ENCODE results near the gene OSBPL10.

OSBPL10 gene

DNA sequence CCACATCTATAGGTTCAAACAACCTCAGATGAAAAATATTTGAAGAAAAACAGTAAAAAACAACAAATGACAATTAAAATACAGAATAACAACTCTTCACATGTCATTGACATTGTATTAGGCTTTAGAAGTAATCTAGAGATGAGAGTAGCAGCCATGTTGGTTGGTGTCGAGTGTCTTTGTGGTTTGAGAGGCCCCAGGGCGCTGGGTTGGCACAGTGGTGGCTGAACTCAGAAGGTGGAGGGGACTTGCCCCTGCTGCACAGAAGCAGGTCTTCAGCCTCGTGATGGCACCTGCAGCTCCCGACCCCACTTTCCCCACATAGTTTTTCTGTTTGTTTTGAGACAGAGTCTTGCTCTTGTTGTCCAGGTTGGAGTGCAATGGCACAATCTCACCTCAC, 187.2 kb downstream of the OSBPL10 start:
- Histone ChIP-seq H4K20me1 (ENCODE audit: insufficient read depth, low read length) (no peaks in the 10 kb centered on the region), H3K4me1 (ENCODE audit: low read length) (no peaks in the 10 kb centered on the region), H3K9me3 (ENCODE audit: insufficient read depth, low read length) (no peaks in the 10 kb centered on the region), H3K4me3 (ENCODE audit: low read length) (no peak overlapping the region), H3K9ac (ENCODE audit: low read length) (no peak overlapping the region), H3K27ac (ENCODE audit: low read length) (no peak overlapping the region), H2AFZ (ENCODE audit: low read depth, low read length) (no peak overlapping the region), H3K4me2 (ENCODE audit: low read length) (no peak overlapping the region), H3K79me2 (ENCODE audit: low read length) (no peaks in the 10 kb centered on the region), H3K36me3 (replicated peaks; ENCODE audit: low read depth, low read length) (peaks cover 3% of the 10 kb centered on the region), H3K27me3 (ENCODE audit: low read depth, low read length) (no peaks in the 10 kb centered on the region)
- TF ChIP-seq EZH2phosphoT487 (IDR thresholded peaks at IDR 0.05; ENCODE audit: low read depth) = no peak
- TF ChIP-seq CTCF (IDR thresholded peaks at IDR 0.05; ENCODE audit: low read depth, low read length) = no peak

DNA sequence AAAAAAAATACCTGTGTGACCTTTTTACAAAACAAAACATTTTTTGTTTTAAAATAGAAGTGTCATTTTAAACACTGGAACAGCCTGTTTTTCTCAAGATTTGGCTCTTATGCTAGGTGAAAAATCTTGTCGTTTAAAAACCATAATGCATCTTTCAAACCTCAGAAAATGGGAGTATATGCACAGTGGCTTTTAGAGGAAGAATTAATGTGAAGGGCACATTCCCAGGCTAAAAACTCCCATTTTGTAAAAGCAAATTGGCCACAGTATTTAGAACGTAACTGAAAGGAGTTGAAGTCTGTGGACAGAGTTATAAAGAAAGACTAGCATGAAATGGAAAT, 190.0 kb downstream of the OSBPL10 start:
- H3K27me3 ChIP-seq (ENCODE audit: low read depth, low read length) = no peaks in the 10 kb centered on the region
- TF ChIP-seq EZH2phosphoT487 (IDR thresholded peaks at IDR 0.05; ENCODE audit: low read depth) = no peak
- no peak for TF ChIP-seq CTCF (IDR thresholded peaks at IDR 0.05; ENCODE audit: low read depth, low read length)
- H3K79me2 ChIP-seq (ENCODE audit: low read length) = no peaks in the 10 kb centered on the region
- no peak overlapping the region for H3K4me3 ChIP-seq (ENCODE audit: low read length)
- peaks cover 8% of the 10 kb centered on the region for H3K4me1 ChIP-seq (ENCODE audit: low read length)
- H3K9me3 ChIP-seq (ENCODE audit: insufficient read depth, low read length) = no peaks in the 10 kb centered on the region
- no peaks in the 10 kb centered on the region for H4K20me1 ChIP-seq (ENCODE audit: insufficient read depth, low read length)
- no peak overlapping the region for H3K27ac ChIP-seq (ENCODE audit: low read length)
- H2AFZ ChIP-seq (ENCODE audit: low read depth, low read length) = no peak overlapping the region
- peaks cover 3% of the 10 kb centered on the region for H3K36me3 ChIP-seq (replicated peaks; ENCODE audit: low read depth, low read length)
- H3K9ac ChIP-seq (ENCODE audit: low read length) = no peak overlapping the region
- H3K4me2 ChIP-seq (ENCODE audit: low read length) = no peak overlapping the region

DNA sequence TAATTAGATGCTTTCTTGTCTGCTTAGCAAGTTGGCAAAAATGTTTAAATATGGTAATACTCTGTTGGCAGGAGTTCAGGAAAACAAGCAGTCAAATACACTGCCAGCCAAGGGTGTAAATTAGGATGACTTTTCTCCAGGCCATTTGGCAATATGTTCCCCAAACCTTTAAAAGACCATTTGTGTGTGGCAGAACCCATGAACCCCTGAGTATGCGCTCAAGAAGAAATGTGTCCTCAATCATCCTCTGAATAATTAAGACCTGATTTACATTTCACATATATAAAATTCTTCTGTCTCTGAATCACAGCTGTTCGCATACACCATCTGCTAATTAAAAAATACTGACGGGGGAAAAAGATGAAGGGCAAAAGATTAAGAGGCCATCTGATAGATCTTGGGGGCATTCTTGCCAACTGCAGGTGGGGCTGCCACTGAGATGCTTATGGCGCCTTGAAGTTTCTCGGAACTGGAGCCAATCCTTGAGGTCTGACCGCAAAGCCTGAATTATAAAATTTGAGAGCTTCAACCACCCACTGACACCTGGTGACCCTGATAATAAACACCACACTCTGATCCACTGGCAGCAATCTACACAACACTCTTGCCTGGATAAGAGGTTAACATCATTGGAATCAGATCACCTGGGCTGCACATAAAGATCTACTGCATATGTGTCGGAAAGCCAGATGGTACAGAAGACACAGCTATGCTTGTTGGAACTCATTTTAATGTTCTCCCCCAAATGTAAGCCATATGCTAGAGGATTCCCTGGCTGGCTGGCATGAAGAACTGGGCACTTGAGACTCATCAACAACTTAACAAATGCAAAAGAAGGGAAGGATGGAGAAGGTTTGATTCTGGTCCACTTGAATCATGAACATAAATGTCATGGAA, 190.6 kb downstream of the OSBPL10 start:
- Histone ChIP-seq H3K4me3 (ENCODE audit: low read length) (no peak overlapping the region), H3K36me3 (replicated peaks; ENCODE audit: low read depth, low read length) (no peaks in the 10 kb centered on the region), H3K27me3 (ENCODE audit: low read depth, low read length) (no peaks in the 10 kb centered on the region), H3K4me2 (ENCODE audit: low read length) (no peak overlapping the region), H3K9ac (ENCODE audit: low read length) (no peak overlapping the region), H3K4me1 (ENCODE audit: low read length) (peaks cover 14% of the 10 kb centered on the region), H3K9me3 (ENCODE audit: insufficient read depth, low read length) (no peaks in the 10 kb centered on the region), H3K27ac (ENCODE audit: low read length) (no peak overlapping the region), H3K79me2 (ENCODE audit: low read length) (no peaks in the 10 kb centered on the region), H4K20me1 (ENCODE audit: insufficient read depth, low read length) (no peaks in the 10 kb centered on the region), H2AFZ (ENCODE audit: low read depth, low read length) (no peak overlapping the region)
- no peak for TF ChIP-seq CTCF (IDR thresholded peaks at IDR 0.05; ENCODE audit: low read depth, low read length)

DNA sequence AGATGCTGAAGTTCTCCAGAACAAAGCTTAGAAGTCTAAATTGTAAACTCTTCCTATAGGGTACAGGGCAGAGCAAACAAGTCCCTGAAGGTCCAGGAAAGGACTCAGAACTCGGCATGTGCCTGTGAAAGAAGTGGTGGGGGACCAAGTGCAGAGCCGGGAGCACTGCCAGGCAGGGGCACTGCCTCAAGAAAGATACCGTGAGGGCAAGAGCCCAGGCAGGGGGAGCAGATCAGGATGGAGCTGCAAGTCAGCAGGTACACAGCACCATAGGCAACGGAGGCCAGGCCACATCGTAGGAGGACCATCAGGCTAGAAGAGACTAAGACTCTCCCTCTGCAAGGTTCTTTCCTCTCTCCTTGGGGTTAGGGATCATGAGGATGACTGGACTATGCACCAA, 191.6 kb downstream of the OSBPL10 start:
- Histone ChIP-seq H3K27ac (ENCODE audit: low read length) (no peak overlapping the region), H3K27me3 (ENCODE audit: low read depth, low read length) (no peaks in the 10 kb centered on the region), H3K4me2 (ENCODE audit: low read length) (no peak overlapping the region), H2AFZ (ENCODE audit: low read depth, low read length) (no peak overlapping the region), H3K79me2 (ENCODE audit: low read length) (no peaks in the 10 kb centered on the region), H3K4me1 (ENCODE audit: low read length) (peaks cover 14% of the 10 kb centered on the region), H3K36me3 (replicated peaks; ENCODE audit: low read depth, low read length) (no peaks in the 10 kb centered on the region), H3K9me3 (ENCODE audit: insufficient read depth, low read length) (no peaks in the 10 kb centered on the region), H3K4me3 (ENCODE audit: low read length) (no peak overlapping the region), H3K9ac (ENCODE audit: low read length) (no peak overlapping the region), H4K20me1 (ENCODE audit: insufficient read depth, low read length) (no peaks in the 10 kb centered on the region)
- TF ChIP-seq CTCF (IDR thresholded peaks at IDR 0.05; ENCODE audit: low read depth, low read length) (no peak), EZH2phosphoT487 (IDR thresholded peaks at IDR 0.05; ENCODE audit: low read depth) (no peak)
